HEK293 (cell line): ENCODE data around the gene MPZL3.

Source experiments
- GLIS1 ChIP-seq: fragments of 450-650 bp; formaldehyde crosslinking; IDR thresholded peaks from 2 replicates; pipeline ENCODE4 v1.5.1; 2016; ENCODE audit warnings: missing biosample characterization, missing genetic modification characterization
- GLIS2 ChIP-seq: fragments of 450-650 bp; formaldehyde crosslinking; IDR thresholded peaks from 2 replicates; pipeline ENCODE4 v1.5.1; 2016; ENCODE audit warnings: missing biosample characterization, missing genetic modification characterization
- MYNN ChIP-seq: fragments of 450-650 bp; formaldehyde crosslinking; IDR thresholded peaks from 2 replicates; pipeline ENCODE4 v1.5.1; 2016; ENCODE audit warnings: missing biosample characterization, missing genetic modification characterization, borderline replicate concordance
- ZEB2 ChIP-seq: fragments of 450-650 bp; formaldehyde crosslinking; IDR thresholded peaks from 2 replicates; pipeline ENCODE4 v1.5.1; 2016; ENCODE audit warnings: missing biosample characterization, missing genetic modification characterization
- ZFP3 ChIP-seq: fragments of 450-650 bp; formaldehyde crosslinking; IDR thresholded peaks from 2 replicates; pipeline ENCODE4 v1.5.1; 2016; ENCODE audit warnings: low read depth, missing biosample characterization, missing genetic modification characterization
- ZNF23 ChIP-seq: fragments of 450-650 bp; formaldehyde crosslinking; IDR thresholded peaks from 2 replicates; pipeline ENCODE4 v1.5.1; 2016; ENCODE audit warnings: missing biosample characterization, missing genetic modification characterization, borderline replicate concordance
- ZNF335 ChIP-seq: fragments of 450-650 bp; formaldehyde crosslinking; conservative IDR thresholded peaks from 2 replicates; pipeline ENCODE4 v1.5.1; 2016; ENCODE audit warnings: missing biosample characterization, missing genetic modification characterization
- ZNF596 ChIP-seq: fragments of 450-650 bp; IDR thresholded peaks from 2 replicates; pipeline ENCODE4 v1.5.0; 2018; ENCODE audit warnings: missing biosample characterization, mild to moderate bottlenecking, missing genetic modification characterization, moderate library complexity
- TF ChIP-seq, protein P1 (sequence below): fragments of 450-650 bp; formaldehyde crosslinking; IDR thresholded peaks from 2 replicates; pipeline ENCODE4 v1.5.1; 2016; ENCODE audit warnings: missing biosample characterization, missing genetic modification characterization
- TF ChIP-seq, protein P2 (sequence below): fragments of 450-650 bp; formaldehyde crosslinking; IDR thresholded peaks from 2 replicates; pipeline ENCODE4 v1.5.1; 2017; ENCODE audit warnings: missing biosample characterization, mild to moderate bottlenecking, missing genetic modification characterization, moderate library complexity
- TF ChIP-seq, protein P3 (sequence below): fragments of 450-650 bp; formaldehyde crosslinking; IDR thresholded peaks from 2 replicates; pipeline ENCODE4 v1.5.1; 2016; ENCODE audit warnings: missing biosample characterization, missing genetic modification characterization
- TF ChIP-seq, protein P4 (sequence below): fragments of 450-650 bp; formaldehyde crosslinking; IDR thresholded peaks from 2 replicates; pipeline ENCODE4 v1.5.1; 2016; ENCODE audit warnings: missing biosample characterization, missing genetic modification characterization

DNA sequence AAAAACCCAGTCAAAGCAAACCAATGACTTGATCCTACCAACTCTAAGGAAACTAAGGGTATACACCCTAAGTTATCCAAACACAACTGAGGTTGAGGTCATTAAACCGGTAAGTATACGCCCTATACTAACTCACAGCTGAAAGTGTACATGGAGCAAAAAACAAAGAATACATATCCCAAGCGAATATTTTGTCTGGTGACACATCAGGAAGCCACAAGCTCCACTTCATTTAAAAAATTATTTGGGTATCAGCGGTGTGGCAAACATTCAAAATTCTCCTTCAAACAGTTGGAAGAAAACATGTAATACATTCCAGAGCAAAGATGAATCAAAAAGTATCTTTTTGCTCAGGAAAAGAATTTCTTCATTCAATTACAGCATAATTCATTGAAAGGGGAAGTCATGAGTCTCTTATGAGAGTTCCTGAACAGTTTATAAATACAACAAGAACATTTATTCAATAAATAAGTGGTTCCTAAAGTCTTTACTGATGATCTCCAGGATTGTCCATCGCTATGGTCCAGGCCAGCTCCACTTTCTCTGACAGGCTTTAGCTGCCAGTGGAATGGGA is 22.8 kb downstream of the MPZL3 start:
- no peak for TF ChIP-seq GLIS1 (tag by site-specific recombination)
- TF ChIP-seq, protein P1, sequence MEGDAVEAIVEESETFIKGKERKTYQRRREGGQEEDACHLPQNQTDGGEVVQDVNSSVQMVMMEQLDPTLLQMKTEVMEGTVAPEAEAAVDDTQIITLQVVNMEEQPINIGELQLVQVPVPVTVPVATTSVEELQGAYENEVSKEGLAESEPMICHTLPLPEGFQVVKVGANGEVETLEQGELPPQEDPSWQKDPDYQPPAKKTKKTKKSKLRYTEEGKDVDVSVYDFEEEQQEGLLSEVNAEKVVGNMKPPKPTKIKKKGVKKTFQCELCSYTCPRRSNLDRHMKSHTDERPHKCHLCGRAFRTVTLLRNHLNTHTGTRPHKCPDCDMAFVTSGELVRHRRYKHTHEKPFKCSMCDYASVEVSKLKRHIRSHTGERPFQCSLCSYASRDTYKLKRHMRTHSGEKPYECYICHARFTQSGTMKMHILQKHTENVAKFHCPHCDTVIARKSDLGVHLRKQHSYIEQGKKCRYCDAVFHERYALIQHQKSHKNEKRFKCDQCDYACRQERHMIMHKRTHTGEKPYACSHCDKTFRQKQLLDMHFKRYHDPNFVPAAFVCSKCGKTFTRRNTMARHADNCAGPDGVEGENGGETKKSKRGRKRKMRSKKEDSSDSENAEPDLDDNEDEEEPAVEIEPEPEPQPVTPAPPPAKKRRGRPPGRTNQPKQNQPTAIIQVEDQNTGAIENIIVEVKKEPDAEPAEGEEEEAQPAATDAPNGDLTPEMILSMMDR (tag by site-specific recombination): no peak
- TF ChIP-seq GLIS2 (tag by site-specific recombination): no peak
- TF ChIP-seq, protein P2, sequence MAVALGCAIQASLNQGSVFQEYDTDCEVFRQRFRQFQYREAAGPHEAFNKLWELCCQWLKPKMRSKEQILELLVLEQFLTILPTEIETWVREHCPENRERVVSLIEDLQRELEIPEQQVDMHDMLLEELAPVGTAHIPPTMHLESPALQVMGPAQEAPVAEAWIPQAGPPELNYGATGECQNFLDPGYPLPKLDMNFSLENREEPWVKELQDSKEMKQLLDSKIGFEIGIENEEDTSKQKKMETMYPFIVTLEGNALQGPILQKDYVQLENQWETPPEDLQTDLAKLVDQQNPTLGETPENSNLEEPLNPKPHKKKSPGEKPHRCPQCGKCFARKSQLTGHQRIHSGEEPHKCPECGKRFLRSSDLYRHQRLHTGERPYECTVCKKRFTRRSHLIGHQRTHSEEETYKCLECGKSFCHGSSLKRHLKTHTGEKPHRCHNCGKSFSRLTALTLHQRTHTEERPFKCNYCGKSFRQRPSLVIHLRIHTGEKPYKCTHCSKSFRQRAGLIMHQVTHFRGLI: no peak
- TF ChIP-seq, protein P3, sequence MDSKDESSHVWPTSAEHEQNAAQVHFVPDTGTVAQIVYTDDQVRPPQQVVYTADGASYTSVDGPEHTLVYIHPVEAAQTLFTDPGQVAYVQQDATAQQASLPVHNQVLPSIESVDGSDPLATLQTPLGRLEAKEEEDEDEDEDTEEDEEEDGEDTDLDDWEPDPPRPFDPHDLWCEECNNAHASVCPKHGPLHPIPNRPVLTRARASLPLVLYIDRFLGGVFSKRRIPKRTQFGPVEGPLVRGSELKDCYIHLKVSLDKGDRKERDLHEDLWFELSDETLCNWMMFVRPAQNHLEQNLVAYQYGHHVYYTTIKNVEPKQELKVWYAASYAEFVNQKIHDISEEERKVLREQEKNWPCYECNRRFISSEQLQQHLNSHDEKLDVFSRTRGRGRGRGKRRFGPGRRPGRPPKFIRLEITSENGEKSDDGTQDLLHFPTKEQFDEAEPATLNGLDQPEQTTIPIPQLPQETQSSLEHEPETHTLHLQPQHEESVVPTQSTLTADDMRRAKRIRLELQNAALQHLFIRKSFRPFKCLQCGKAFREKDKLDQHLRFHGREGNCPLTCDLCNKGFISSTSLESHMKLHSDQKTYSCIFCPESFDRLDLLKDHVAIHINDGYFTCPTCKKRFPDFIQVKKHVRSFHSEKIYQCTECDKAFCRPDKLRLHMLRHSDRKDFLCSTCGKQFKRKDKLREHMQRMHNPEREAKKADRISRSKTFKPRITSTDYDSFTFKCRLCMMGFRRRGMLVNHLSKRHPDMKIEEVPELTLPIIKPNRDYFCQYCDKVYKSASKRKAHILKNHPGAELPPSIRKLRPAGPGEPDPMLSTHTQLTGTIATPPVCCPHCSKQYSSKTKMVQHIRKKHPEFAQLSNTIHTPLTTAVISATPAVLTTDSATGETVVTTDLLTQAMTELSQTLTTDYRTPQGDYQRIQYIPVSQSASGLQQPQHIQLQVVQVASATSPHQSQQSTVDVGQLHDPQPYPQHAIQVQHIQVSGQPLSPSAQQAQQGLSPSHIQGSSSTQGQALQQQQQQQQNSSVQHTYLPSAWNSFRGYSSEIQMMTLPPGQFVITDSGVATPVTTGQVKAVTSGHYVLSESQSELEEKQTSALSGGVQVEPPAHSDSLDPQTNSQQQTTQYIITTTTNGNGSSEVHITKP (tag by site-specific recombination): no peak
- TF ChIP-seq MYNN (tag by site-specific recombination): no peak
- TF ChIP-seq ZEB2: no peak
- TF ChIP-seq ZFP3 (tag by site-specific recombination): no peak
- TF ChIP-seq ZNF23 (tag by site-specific recombination): no peak
- TF ChIP-seq, protein P4, sequence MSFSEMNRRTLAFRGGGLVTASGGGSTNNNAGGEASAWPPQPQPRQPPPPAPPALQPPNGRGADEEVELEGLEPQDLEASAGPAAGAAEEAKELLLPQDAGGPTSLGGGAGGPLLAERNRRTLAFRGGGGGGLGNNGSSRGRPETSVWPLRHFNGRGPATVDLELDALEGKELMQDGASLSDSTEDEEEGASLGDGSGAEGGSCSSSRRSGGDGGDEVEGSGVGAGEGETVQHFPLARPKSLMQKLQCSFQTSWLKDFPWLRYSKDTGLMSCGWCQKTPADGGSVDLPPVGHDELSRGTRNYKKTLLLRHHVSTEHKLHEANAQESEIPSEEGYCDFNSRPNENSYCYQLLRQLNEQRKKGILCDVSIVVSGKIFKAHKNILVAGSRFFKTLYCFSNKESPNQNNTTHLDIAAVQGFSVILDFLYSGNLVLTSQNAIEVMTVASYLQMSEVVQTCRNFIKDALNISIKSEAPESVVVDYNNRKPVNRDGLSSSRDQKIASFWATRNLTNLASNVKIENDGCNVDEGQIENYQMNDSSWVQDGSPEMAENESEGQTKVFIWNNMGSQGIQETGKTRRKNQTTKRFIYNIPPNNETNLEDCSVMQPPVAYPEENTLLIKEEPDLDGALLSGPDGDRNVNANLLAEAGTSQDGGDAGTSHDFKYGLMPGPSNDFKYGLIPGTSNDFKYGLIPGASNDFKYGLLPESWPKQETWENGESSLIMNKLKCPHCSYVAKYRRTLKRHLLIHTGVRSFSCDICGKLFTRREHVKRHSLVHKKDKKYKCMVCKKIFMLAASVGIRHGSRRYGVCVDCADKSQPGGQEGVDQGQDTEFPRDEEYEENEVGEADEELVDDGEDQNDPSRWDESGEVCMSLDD: no peak
- TF ChIP-seq ZNF596: no peak
- no peak for TF ChIP-seq ZNF335
